OCI-LY7 (cell line): ENCODE results near the gene UACA. TPM values are rescaled to one million over a fixed set of nuclear protein-coding genes. Genes with fewer than 3 reads are reported as not detected.

ENCODE experiments used
- BruUV-seq: library from RNA; stranded (reverse); fragments of 400-500 nt; replicated peaks from 2 replicates; lab custom pipeline; 2021; lab: Mats Ljungman, UMichigan
- CTCF ChIA-PET: fragments of 300-600 bp; sonication (Branson Sonifier 250); formaldehyde crosslinking; loops from one replicate; lab custom pipeline; 2022; ENCODE audit warnings: antibody characterized with exemption; ENCODE audit not compliant: unreplicated experiment; lab: Charles Lee
- POLR2A ChIA-PET: fragments of 300-600 bp; sonication (Branson Sonifier 250); formaldehyde crosslinking; loops from one replicate; lab custom pipeline; 2022; ENCODE audit warnings: antibody characterized with exemption; lab: Charles Lee
- DNase-seq: peaks from one replicate; pipeline ENCODE4 v3.0.0-alpha.2; 2015; ENCODE audit warnings: low spot score
- H2AFZ ChIP-seq: fragments of 200-600 bp; sonication (generic), shearing (Covaris generic); 2 replicates; pipeline ENCODE4 v1.6.1; 2014; ENCODE audit warnings: mild to moderate bottlenecking, antibody characterized with exemption, low read length, moderate library complexity
- H3K27ac ChIP-seq: fragments of 200-600 bp; sonication (generic); 2 replicates; pipeline ENCODE4 v1.5.1; 2014; ENCODE audit warnings: mixed run types, low read depth, mild to moderate bottlenecking, moderate library complexity, low read length, inconsistent platforms; ENCODE audit not compliant: poor library complexity, severe bottlenecking
- H3K36me3 ChIP-seq: fragments of 200-600 bp; sonication (generic); 2 replicates; pipeline ENCODE4 v1.6.1; 2014; ENCODE audit warnings: mild to moderate bottlenecking, antibody characterized with exemption, low read length, moderate library complexity, mixed read lengths; ENCODE audit not compliant: insufficient read depth
- H3K4me1 ChIP-seq: fragments of 200-600 bp; sonication (generic); 2 replicates; pipeline ENCODE4 v1.5.1; 2014; ENCODE audit warnings: mild to moderate bottlenecking, low read length; ENCODE audit not compliant: insufficient read depth, poor library complexity, severe bottlenecking
- H3K4me2 ChIP-seq: fragments of 200-600 bp; sonication (generic); 2 replicates; pipeline ENCODE4 v1.6.1; 2014; ENCODE audit warnings: mild to moderate bottlenecking, low read length
- H3K4me3 ChIP-seq: fragments of 200-600 bp; sonication (generic); 2 replicates; pipeline ENCODE4 v1.5.1; 2014; ENCODE audit warnings: mild to moderate bottlenecking, low read depth, low read length; ENCODE audit not compliant: poor library complexity, severe bottlenecking
- H3K79me2 ChIP-seq: fragments of 200-600 bp; sonication (generic); 2 replicates; pipeline ENCODE4 v1.6.1; 2016; ENCODE audit warnings: low read depth, mild to moderate bottlenecking, low read length, moderate library complexity, mixed read lengths; ENCODE audit not compliant: insufficient read depth
- H3K9me2 ChIP-seq: fragments of 200-600 bp; sonication (generic); 2 replicates; pipeline ENCODE4 v1.6.1; 2016; ENCODE audit warnings: mild to moderate bottlenecking, low read length, mixed read lengths; ENCODE audit not compliant: insufficient read depth
- H3K9me3 ChIP-seq: fragments of 200-600 bp; sonication (generic); 2 replicates; pipeline ENCODE4 v1.6.1; 2014; ENCODE audit warnings: mild to moderate bottlenecking, mixed run types, low read length, mixed read lengths
- H4K20me1 ChIP-seq: fragments of 200-600 bp; sonication (generic); 2 replicates; pipeline ENCODE4 v1.6.1; 2014; ENCODE audit warnings: mild to moderate bottlenecking, antibody characterized with exemption, low read length, moderate library complexity, mixed read lengths; ENCODE audit not compliant: insufficient read depth
- EZH2phosphoT487 ChIP-seq: fragments of 200-600 bp; sonication (generic); IDR thresholded peaks from 2 replicates; pipeline ENCODE4 v1.6.1; 2018; ENCODE audit warnings: low read depth, borderline replicate concordance, mild to moderate bottlenecking, mixed run types, antibody characterized with exemption, low read length, moderate library complexity, mixed read lengths
- intact Hi-C: fragments of 100-400 bp; cut with micrococcal nuclease; formaldehyde crosslinking; loops from one replicate; pipeline ENCODE4 v1.10.0; 2022; ENCODE audit not compliant: unreplicated experiment
- total RNA-seq, 2 experiments: library from RNA; depleted of rRNA in 1 of 2; stranded (reverse); fragments of >200 nt in 1 of 2; shearing (Covaris generic) in 1 of 2; gene quantifications; 2 replicates each; pipeline ENCODE4 v1.2.3, GENCODE V29; 2014 to 2022
- TF ChIP-seq, protein P1 (sequence below): fragments of 200-600 bp; sonication (generic); conservative IDR thresholded peaks from 2 replicates; pipeline ENCODE4 v1.5.1; 2014; ENCODE audit warnings: mild to moderate bottlenecking, antibody characterized with exemption, low read length, moderate library complexity, mixed read lengths

Gene UACA
- total RNA-seq, 2 experiments from 2014 or later = not detected

DNA sequence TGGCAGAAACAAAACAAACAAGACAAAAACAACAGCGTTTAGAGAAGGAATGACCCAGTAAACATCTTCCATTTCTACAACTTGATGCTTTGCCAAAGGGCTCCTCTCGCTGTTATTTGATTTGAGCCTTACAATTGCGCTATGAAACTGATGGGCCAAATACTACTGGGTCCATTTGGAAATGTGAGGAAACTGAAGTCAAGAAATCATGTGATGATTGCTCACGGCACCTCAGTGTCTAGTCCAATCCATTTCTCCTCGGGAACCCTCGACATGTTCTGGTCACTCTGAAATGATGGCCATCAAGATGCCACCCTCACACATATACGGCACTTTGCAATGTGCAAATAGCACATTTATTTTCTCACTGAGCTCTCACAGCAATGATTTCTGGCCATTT lies 136.0 kb downstream of the UACA start:
- POLR2A ChIA-PET = no interaction called here
- Histone ChIP-seq H3K36me3 (no peaks in the 10 kb centered on the region), H2AFZ (no peak overlapping the region), H4K20me1 (no peaks in the 10 kb centered on the region), H3K4me3 (no peak overlapping the region), H3K4me1 (no peaks in the 10 kb centered on the region), H3K4me2 (no peak overlapping the region), H3K9me3 (no peaks in the 10 kb centered on the region), H3K79me2 (no peaks in the 10 kb centered on the region), H3K9me2 (no peaks in the 10 kb centered on the region), H3K27ac (no peak overlapping the region)
- no peak for DNase-seq
- CTCF ChIA-PET = no interaction called here
- TF ChIP-seq, protein P1, sequence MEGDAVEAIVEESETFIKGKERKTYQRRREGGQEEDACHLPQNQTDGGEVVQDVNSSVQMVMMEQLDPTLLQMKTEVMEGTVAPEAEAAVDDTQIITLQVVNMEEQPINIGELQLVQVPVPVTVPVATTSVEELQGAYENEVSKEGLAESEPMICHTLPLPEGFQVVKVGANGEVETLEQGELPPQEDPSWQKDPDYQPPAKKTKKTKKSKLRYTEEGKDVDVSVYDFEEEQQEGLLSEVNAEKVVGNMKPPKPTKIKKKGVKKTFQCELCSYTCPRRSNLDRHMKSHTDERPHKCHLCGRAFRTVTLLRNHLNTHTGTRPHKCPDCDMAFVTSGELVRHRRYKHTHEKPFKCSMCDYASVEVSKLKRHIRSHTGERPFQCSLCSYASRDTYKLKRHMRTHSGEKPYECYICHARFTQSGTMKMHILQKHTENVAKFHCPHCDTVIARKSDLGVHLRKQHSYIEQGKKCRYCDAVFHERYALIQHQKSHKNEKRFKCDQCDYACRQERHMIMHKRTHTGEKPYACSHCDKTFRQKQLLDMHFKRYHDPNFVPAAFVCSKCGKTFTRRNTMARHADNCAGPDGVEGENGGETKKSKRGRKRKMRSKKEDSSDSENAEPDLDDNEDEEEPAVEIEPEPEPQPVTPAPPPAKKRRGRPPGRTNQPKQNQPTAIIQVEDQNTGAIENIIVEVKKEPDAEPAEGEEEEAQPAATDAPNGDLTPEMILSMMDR = no peak
- BruUV-seq = no TSS peak
- intact Hi-C loops = no loop called here

DNA sequence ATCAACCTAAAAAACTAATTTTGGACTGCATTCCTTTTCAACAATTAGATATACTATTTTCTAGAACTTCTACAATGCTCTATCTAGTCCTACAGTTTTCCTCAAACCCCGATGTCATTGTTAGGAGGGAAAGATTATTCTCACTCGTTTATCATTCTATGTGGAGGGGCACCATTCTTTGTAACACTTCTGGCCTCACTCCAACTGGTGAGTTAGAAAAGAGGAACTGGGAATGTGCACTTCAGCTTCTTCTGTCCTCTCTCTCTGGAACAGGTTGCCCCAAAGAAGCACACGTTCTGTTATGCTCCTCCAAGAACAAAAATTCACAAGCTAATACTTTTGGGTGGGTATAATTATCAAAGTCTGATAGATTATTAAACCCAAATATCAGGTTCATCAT lies 137.9 kb downstream of the UACA start:
- TF ChIP-seq EZH2phosphoT487 = no peak
- TF ChIP-seq, protein P1 = no peak
- no peak for DNase-seq
- Histone ChIP-seq H3K9me2 (no peaks in the 10 kb centered on the region), H3K36me3 (no peaks in the 10 kb centered on the region), H3K4me3 (no peak overlapping the region), H4K20me1 (no peaks in the 10 kb centered on the region), H3K9me3 (no peaks in the 10 kb centered on the region), H3K27ac (no peak overlapping the region), H2AFZ (no peak overlapping the region), H3K4me1 (no peaks in the 10 kb centered on the region), H3K4me2 (no peak overlapping the region), H3K79me2 (no peaks in the 10 kb centered on the region)
- no TSS peak for BruUV-seq
- ChIA-PET POLR2A (no interaction called here), CTCF (no interaction called here)
- intact Hi-C loops = no loop called here

DNA sequence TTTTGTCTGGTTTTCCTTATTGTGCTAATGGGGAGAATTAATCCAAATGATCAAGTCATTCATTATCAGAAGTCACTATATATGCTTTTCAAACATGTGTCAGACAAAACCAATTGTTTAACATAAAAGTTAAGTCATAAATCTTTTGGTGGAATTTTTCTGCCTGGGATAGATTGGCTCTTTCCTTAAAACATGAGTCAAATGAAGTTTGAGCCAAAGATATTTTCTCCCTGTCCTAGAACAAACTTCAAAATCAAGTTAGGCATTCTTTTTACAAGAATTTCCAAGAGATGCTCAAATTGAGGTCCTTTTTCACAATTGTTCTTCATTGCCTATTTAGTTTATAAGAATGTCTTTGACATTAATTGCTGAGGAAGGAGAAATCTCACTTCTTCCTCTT lies 138.3 kb downstream of the UACA start:
- CTCF ChIA-PET = no interaction called here
- H3K9me2 ChIP-seq = no peaks in the 10 kb centered on the region
- H3K4me1 ChIP-seq = no peaks in the 10 kb centered on the region
- H3K36me3 ChIP-seq = no peaks in the 10 kb centered on the region
- no peak overlapping the region for H3K4me3 ChIP-seq
- BruUV-seq = no TSS peak
- no peak for DNase-seq
- H3K4me2 ChIP-seq = no peak overlapping the region
- H3K9me3 ChIP-seq = no peaks in the 10 kb centered on the region
- H3K27ac ChIP-seq = no peak overlapping the region
- TF ChIP-seq, protein P1 = no peak
- no peak for TF ChIP-seq EZH2phosphoT487
- H2AFZ ChIP-seq = no peak overlapping the region
- POLR2A ChIA-PET = no interaction called here
- no peaks in the 10 kb centered on the region for H4K20me1 ChIP-seq
- no peaks in the 10 kb centered on the region for H3K79me2 ChIP-seq
- intact Hi-C loops = no loop called here
